CD4-positive, alpha-beta memory T cell (primary cell): Measurements from ENCODE around the gene RPP40. TPM values are rescaled to one million over a fixed set of nuclear protein-coding genes. Genes with fewer than 3 reads are reported as not detected.
A peak's percentile ranks its signal among the peaks of the same experiment; 100 is the strongest.

Source experiments
- CTCF ChIA-PET: fragments of 350-600 bp; sonication (Branson Sonifier 250); formaldehyde crosslinking; loops from one replicate; lab custom pipeline; 2021; ENCODE audit warnings: inconsistent platforms; ENCODE audit not compliant: partially characterized antibody; lab: Charles Lee
- POLR2A ChIA-PET: fragments of 350-600 bp; sonication (Branson Sonifier 250); formaldehyde crosslinking; loops from one replicate; lab custom pipeline; 2021; ENCODE audit not compliant: partially characterized antibody; lab: Charles Lee
- DNase-seq, 5 donors: peaks; one replicate each; pipeline versions ENCODE4 v3.0.0 to v3.0.0-alpha.2; 2020 to 2022; ENCODE audit warnings: mixed read lengths in 1 of 5
- H3K27ac ChIP-seq: one replicate; pipeline ENCODE4 v1.7.0; 2013; ENCODE audit warnings: low read depth, low read length
- H3K27me3 ChIP-seq: 2 replicates; pipeline ENCODE4 v1.7.0; 2013; ENCODE audit warnings: mild to moderate bottlenecking, low read length, moderate library complexity; ENCODE audit not compliant: insufficient read depth
- H3K36me3 ChIP-seq: 2 replicates; pipeline ENCODE4 v1.7.0; 2013; ENCODE audit warnings: mild to moderate bottlenecking, low read length, moderate library complexity; ENCODE audit not compliant: insufficient read depth
- H3K4me1 ChIP-seq: 2 replicates; pipeline ENCODE4 v1.7.0; 2013; ENCODE audit warnings: mild to moderate bottlenecking, low read length, moderate library complexity; ENCODE audit not compliant: insufficient read depth
- H3K4me3 ChIP-seq, 2 donors: one replicate each; pipeline ENCODE4 v1.7.0; 2013; ENCODE audit warnings: low read length in 2 of 2, mild to moderate bottlenecking in 1 of 2
- H3K9me3 ChIP-seq, 2 donors: one replicate each; pipeline ENCODE4 v1.7.0; 2013; ENCODE audit warnings: low read length in 2 of 2, control low read depth in 1 of 2; ENCODE audit not compliant: control insufficient read depth in 1 of 2
- H3K27ac Mint-ChIP-seq, 7 donors: one replicate each; pipeline ENCODE4 v1.8.0; 2020 to 2021; ENCODE audit warnings: mixed read lengths in 7 of 7, mild to moderate bottlenecking in 6 of 7, inconsistent platforms in 3 of 7, moderate library complexity in 3 of 7
- H3K27me3 Mint-ChIP-seq, 2 donors: one replicate each; pipeline ENCODE4 v1.8.0; 2020 to 2021; ENCODE audit warnings: mixed read lengths in 2 of 2
- H3K36me3 Mint-ChIP-seq, 2 donors: one replicate each; pipeline ENCODE4 v1.8.0; 2020 to 2021; ENCODE audit warnings: mixed read lengths in 2 of 2, inconsistent platforms in 1 of 2, mild to moderate bottlenecking in 1 of 2
- H3K4me1 Mint-ChIP-seq, 4 donors: one replicate each; pipeline ENCODE4 v1.8.0; 2020 to 2021; ENCODE audit warnings: mixed read lengths in 4 of 4, mild to moderate bottlenecking in 1 of 4
- H3K4me3 Mint-ChIP-seq, 8 donors: one replicate each; pipeline ENCODE4 v1.8.0; 2020 to 2021; ENCODE audit warnings: mixed read lengths in 8 of 8, mild to moderate bottlenecking in 7 of 8, moderate library complexity in 6 of 8, inconsistent platforms in 3 of 8
- H3K9me3 Mint-ChIP-seq, 8 donors: one replicate each; pipeline ENCODE4 v1.8.0; 2020 to 2021; ENCODE audit warnings: mixed read lengths in 8 of 8, mild to moderate bottlenecking in 5 of 8, inconsistent platforms in 3 of 8, moderate library complexity in 1 of 8
- intact Hi-C: fragments of 100-400 bp; cut with micrococcal nuclease; formaldehyde crosslinking; loops from one replicate; pipeline ENCODE4 v1.15.1; 2023
- polyA plus RNA-seq, 2 donors: library from polyadenylated mRNA; unstranded; fragments of 300-500 nt; fragmentation: Illumina TruSeq; gene quantifications; one replicate each; pipeline ENCODE4 v1.2.3, GENCODE V29; 2021
- total RNA-seq, 2 experiments: library from RNA; stranded (reverse); gene quantifications; one replicate each; pipeline ENCODE4 v1.2.3, GENCODE V29; 2021

RPP40 gene
- total and polyA plus RNA-seq, 4 experiments from 2014 or later = 5.5 to 16.3 (median 9.8) TPM

DNA sequence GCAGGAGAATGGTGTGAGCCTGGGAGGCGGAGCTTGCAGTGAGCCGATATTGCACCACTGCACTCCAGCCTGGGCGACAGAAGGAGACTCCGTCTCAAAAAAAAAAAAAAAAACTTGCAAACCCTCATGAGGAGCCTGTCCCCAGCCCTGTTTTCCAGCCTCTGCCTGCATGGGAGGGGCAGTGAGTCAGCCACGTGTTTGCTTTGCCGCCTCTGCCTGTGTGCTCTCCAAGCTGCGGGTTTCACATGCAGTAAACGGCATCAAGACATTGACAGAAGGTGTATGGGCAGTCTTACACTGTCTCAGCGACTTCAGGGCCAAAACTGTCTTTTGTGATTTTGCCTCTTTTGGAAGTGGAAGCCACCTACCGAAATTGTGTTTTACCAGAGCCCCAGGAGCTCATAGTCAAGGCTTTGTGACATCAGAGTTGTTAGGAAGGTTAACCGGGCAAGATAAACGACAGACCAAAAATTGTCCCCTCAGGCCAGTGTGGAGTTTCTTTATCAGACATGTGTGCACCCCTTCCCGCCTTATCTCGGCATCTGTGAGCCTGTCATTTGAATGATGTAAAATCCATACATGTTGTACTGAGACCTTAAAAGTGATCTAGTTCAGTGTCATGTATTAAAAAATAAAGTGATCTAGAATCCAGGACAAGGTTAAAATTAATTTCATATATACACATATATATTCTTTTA lies 52.9 kb downstream of the RPP40 start:
- Mint-ChIP-seq H3K9me3 (peaks cover 0 to 2% (median 0%) of the 10 kb centered on the region in 8 donors), H3K4me3 (no peak overlapping the region), H3K36me3 (peaks cover 55 to 67% of the 10 kb centered on the region in 2 donors), H3K27ac (no peak overlapping the region), H3K27me3 (no peaks in the 10 kb centered on the region), H3K4me1 (no peaks in the 10 kb centered on the region)
- no peak for DNase-seq
- intact Hi-C loops = no loop called here
- no peak overlapping the region for H3K4me3 ChIP-seq
- no peaks in the 10 kb centered on the region for H3K9me3 ChIP-seq
- no peaks in the 10 kb centered on the region for H3K27me3 ChIP-seq
- H3K36me3 ChIP-seq = peaks cover 15% of the 10 kb centered on the region
- POLR2A ChIA-PET = no interaction called here
- no peaks in the 10 kb centered on the region for H3K4me1 ChIP-seq
- no peak overlapping the region for H3K27ac ChIP-seq
- CTCF ChIA-PET = interaction anchor here (1.4 kb wide), 1 partner anchor 9 kb away, joined by 6 read pairs; no protein-coding TSS in a partner anchor

GRCh38 chr6:4950076-4950475 lies 53.8 kb downstream of the RPP40 start:
- Histone ChIP-seq H3K4me1 (no peaks in the 10 kb centered on the region), H3K36me3 (peaks cover 21% of the 10 kb centered on the region), H3K27ac (no peak overlapping the region), H3K27me3 (no peaks in the 10 kb centered on the region), H3K9me3 (no peaks in the 10 kb centered on the region), H3K4me3 (no peak overlapping the region)
- Mint-ChIP-seq H3K4me1 (no peaks in the 10 kb centered on the region), H3K36me3 (peaks cover 58 to 64% of the 10 kb centered on the region in 2 donors), H3K9me3 (peaks cover 0 to 2% (median 0%) of the 10 kb centered on the region in 8 donors), H3K4me3 (no peak overlapping the region), H3K27me3 (no peaks in the 10 kb centered on the region), H3K27ac (no peak overlapping the region)
- ChIA-PET POLR2A (no interaction called here), CTCF (no interaction called here)
- no peak for DNase-seq
- intact Hi-C loops = no loop called here

GRCh38 chr6:4948781-4949450 lies 54.9 kb downstream of the RPP40 start:
- peaks cover 61 to 64% of the 10 kb centered on the region in 2 donors for H3K36me3 Mint-ChIP-seq
- Histone ChIP-seq H3K9me3 (no peaks in the 10 kb centered on the region), H3K27me3 (no peaks in the 10 kb centered on the region), H3K36me3 (peaks cover 32% of the 10 kb centered on the region), H3K27ac (no peak overlapping the region), H3K4me1 (no peaks in the 10 kb centered on the region), H3K4me3 (no peak overlapping the region)
- POLR2A ChIA-PET = no interaction called here
- H3K27ac Mint-ChIP-seq = no peak overlapping the region
- H3K4me3 Mint-ChIP-seq = no peak overlapping the region
- CTCF ChIA-PET = no interaction called here
- intact Hi-C loops = no loop called here
- peaks cover 0 to 2% (median 0%) of the 10 kb centered on the region in 8 donors for H3K9me3 Mint-ChIP-seq
- no peaks in the 10 kb centered on the region for H3K4me1 Mint-ChIP-seq
- H3K27me3 Mint-ChIP-seq = no peaks in the 10 kb centered on the region
- no peak for DNase-seq

GRCh38 chr6:4947716-4948115 lies 56.1 kb downstream of the RPP40 start:
- intact Hi-C loops = no loop called here
- peaks cover 4% of the 10 kb centered on the region for H3K4me1 ChIP-seq

DNA sequence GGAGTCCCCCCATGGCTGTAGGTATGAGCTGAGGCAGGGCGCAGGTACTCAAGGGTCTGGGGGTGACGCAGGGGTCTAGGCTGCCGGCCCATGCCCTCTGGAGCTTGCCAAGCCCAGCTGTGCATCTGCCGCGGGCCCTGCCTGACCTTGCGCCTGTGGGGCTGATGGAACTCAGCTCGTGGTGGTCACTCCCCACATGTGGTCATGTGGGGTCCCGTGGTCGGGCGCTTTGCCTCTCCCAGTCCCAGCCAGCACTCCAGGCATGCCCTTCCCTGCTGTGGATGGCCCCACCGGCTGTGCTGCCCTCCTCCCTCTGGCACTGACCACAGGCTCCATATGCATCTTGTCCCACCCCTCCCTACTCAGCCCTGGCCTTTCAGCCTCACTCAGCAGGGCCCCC lies 57.3 kb downstream of the RPP40 start:
- H3K36me3 ChIP-seq = peaks cover 19% of the 10 kb centered on the region
- Mint-ChIP-seq H3K27ac (no peak overlapping the region), H3K36me3 (peaks cover 47 to 59% of the 10 kb centered on the region in 2 donors)

More at GRCh38 chr6:4947716-4948115, 56.1 kb downstream of the RPP40 start:
- no peak for DNase-seq
- Histone ChIP-seq H3K27me3 (no peaks in the 10 kb centered on the region), H3K36me3 (peaks cover 26% of the 10 kb centered on the region), H3K9me3 (no peaks in the 10 kb centered on the region), H3K27ac (no peak overlapping the region), H3K4me3 (no peak overlapping the region)
- Mint-ChIP-seq H3K27me3 (no peaks in the 10 kb centered on the region), H3K4me3 (no peak overlapping the region), H3K36me3 (peaks cover 59 to 63% of the 10 kb centered on the region in 2 donors), H3K4me1 (peaks cover 3 to 4% (median 4%) of the 10 kb centered on the region in 4 donors), H3K9me3 (peaks cover 0 to 2% (median 0%) of the 10 kb centered on the region in 8 donors), H3K27ac (peak overlapping the region in 1 of 7 donors; percentile 24)
- POLR2A ChIA-PET = no interaction called here
- CTCF ChIA-PET = no interaction called here

More for the DNA sequence above, 57.3 kb downstream of the RPP40 start:
- no peak overlapping the region for H3K4me3 Mint-ChIP-seq
- H3K27me3 Mint-ChIP-seq = no peaks in the 10 kb centered on the region
- Histone ChIP-seq H3K4me1 (peaks cover 14% of the 10 kb centered on the region), H3K27ac (no peak overlapping the region), H3K27me3 (no peaks in the 10 kb centered on the region), H3K4me3 (no peak overlapping the region), H3K9me3 (no peaks in the 10 kb centered on the region)
- H3K4me1 Mint-ChIP-seq = peaks cover 12 to 16% (median 15%) of the 10 kb centered on the region in 4 donors
- POLR2A ChIA-PET = no interaction called here
- CTCF ChIA-PET = no interaction called here
- no peak for DNase-seq
- intact Hi-C loops = no loop called here
- H3K9me3 Mint-ChIP-seq = peaks cover 0 to 2% (median 0%) of the 10 kb centered on the region in 8 donors

Other genes starting within 250 kb of the RPP40 start
- gene CDYL, start 227.6 kb downstream of the RPP40 start, total RNA-seq = 10 to 100 TPM; 31.7 to 36.7 TPM
- gene CDYL, start 227.6 kb downstream of the RPP40 start, polyA plus RNA-seq = 1 to 10 TPM; 1.5 to 6.7 TPM
- gene PPP1R3G, start 81.3 kb upstream of the RPP40 start, total RNA-seq = not detected
- not detected for gene PPP1R3G, start 81.3 kb upstream of the RPP40 start, polyA plus RNA-seq